ENCODE results near the gene SEPTIN2.
"Not testable (repeated sequence)": the region's sequence is repeated elsewhere in the genome, so short reads cannot be mapped to it uniquely, and the experiment has no call there.

The SEPTIN2 gene

DNA sequence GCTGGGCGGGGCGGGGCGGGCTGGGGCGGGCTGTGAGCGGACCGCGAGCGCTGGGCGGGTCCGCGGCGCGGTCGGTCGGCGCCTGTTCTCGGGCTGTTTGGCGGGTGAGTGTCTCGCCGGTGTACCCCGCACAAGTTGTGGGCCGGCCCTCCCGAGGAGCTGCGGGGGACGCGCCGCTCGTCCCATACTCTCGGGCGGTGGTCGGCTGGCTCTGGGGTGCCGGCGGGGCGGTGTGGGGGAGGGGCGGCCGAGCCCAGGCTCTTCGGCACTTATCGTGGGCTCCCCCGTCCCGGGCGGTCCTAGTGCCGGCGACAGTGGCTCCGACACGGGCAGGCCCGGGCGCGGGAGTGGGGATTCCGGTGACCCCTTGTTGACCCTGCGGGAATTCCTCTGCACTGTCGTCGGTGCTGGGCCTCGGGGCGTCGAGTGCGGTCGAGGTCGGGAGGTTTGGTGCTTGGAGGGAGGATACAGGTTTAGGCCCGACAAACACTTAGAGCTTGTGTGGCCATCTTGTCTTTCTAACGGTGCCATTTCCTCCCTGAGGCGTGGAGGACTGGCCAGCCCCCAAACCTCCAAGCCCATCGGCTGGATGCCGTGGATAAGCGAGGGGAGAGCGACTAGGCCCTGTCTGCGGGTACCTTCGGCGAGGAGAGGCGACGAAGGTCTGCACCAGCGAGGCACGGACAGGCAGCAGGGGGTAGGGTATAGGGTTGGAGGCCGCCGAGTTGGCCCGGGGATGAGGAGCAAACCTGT is at the start of gene SEPTIN2:
Gene SEPTIN2, plus strand, starts transcription at position 47 of the 753 bp plus-strand sequence. CDS start 8,308 bp downstream, outside the sequence.
- DNase-seq = peak; percentile 76

DNA sequence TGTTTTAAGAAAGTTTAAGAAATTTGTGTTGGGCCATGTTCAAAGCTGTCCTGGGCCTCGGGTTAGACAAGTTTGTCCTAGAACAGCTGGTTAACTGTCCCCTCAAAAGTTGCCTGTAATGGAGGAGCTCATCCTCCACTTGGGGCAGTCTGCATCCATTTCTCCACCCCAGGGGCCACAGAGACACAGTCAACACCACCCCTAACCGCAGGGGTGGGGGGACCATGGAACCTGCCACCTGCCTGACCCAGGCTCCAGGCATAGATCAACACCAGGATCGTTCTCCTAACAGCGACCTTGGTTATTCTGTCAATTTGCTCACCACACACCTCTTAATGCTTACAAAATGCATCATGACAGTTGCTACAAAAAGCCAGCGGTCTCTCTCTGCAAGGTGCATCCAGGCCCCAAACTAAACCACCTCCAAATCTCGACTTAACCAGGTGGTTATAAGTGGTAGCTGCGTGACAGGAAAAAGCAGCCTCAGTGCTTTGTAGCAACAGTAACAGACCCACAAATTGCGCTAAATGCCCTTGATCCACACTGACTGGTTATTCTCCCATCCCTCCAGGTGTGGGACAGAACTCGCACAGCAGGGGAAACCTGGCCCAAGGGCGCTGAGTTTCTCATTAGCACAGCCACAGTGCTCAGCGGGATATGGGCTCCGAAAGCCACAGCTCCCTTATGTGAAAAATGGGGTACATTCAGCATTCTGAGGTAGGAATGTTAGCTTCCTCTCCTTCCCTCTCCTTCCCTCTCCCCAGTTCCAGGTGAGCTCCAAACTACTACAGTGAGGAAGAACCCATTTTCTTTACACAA is 48.3 kb upstream of the SEPTIN2 start:
- no peak for DNase-seq

- no peak for DNase-seq
Measured at GRCh38 chr2:241268306-241268705, 47.4 kb upstream of the SEPTIN2 start.

GRCh38 chr2:241268716-241269445 is 46.8 kb upstream of the SEPTIN2 start:
- no peak for DNase-seq

DNA sequence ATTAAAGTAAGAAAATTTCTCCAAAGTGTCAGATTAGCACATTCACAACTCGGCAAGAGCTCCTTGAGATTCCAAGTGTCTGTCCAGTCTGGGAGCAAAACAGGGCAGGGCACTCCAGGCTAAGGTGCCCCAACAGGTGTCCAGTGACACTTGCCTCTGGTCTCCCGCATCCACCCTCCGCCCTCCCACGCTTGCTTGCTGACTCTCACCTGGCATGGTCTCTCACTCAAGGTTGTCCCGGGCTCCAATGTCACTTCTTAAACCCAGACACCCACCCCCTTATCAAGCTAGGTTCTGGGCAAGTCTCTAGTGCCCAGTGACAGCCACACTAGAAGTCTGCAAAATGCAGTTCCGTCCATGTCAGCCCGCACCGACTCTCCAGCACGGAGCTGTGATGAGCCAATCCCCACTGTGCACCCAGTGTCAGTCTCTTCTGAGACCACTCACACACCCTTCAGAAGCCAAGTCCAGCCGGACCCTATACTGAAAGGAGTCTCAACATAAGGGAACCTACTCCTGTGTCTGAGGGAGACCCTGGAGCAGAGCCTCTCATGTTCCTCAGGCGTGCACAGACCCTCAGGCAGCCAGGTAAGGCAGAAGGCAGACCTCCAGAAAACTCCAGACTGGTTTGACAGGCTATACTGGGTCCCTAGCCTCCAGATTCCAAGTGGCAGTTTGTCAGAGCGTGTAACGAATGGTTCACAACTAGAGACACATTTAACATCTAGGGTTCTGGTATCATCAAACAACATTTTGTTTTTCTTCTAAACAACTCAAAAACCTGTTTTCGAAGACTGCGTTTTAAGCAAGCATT is 45.8 kb upstream of the SEPTIN2 start:
- DNase-seq = no peak

GRCh38 chr2:241270531-241270930 is 45.2 kb upstream of the SEPTIN2 start:
- no peak for DNase-seq

DNA sequence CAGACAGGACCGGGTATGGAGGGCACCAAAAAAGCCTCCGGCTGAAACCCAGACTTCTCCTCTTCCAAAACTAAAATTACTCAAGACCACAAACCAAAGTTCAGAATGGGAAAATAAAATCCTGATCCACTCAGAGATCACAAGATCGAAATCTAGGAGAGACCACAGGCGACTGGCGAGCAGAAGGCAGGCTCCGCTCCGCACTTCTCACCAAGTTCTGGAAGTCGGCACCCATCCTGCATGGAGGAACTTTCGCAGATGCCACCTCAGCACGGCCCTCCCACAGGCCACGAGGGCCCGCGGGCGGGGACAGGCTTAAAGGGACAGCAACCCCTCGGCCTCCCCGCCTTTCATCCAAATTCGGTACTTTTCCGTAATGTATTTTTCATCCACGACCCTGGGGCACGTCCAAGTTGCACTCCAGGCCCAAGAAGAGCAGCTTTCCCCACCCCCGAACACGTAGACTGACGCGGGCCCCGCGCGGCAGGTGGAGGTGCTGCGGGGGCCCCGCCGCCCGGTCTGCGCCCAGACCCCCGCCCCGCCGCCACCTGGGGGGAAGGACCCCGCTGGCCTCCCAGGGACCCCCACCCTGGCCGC is 43.9 kb upstream of the SEPTIN2 start:
- peak; percentile 65 for DNase-seq

DNA sequence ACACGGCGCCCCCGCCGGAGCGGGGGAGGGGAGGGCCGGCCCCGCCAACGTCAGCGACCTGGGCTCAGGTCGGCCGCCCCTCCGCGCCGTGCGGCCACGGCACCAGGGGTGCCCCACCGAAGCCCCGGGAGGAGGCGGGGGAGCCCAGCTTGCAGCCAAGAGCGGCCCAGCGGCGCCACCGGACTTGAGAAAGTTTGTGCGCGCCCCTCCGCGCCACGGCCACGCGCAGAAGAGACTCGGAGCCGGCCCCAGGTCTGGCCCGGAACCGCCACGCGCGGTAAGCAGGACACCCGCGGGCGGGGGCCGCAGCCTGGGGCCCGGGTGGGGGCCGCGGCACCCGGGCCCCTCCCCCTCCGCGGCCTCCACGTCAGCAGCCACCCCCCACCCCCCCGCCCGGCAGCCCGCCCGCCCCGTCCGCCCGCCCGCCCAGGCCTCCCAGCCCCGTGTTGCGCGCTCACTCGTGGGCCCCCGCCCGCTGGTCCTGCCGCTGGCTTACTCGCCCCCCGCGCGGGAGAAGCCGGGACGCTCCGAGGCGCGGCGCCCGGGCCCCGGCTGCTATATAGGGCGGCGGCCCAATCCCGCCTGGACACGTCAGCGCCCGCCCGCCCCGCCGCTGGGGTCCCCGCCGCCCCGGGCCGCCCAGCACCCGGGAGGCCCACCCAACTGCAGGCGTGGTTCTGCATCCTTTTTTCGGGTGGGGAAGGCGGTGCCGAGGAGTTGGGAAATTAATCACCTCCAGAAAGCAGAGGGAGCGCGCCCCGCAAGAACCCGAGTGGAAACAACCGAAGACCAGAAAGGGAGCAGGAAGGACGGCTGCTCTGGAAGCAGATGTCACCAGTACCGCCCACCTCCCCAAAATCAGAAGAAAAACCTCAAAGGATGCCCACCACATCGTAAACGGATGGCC is 43.2 kb upstream of the SEPTIN2 start:
- peak; percentile 54 for DNase-seq

- no peak for DNase-seq
Measured at GRCh38 chr2:241273210-241274020, 42.3 kb upstream of the SEPTIN2 start.

DNA sequence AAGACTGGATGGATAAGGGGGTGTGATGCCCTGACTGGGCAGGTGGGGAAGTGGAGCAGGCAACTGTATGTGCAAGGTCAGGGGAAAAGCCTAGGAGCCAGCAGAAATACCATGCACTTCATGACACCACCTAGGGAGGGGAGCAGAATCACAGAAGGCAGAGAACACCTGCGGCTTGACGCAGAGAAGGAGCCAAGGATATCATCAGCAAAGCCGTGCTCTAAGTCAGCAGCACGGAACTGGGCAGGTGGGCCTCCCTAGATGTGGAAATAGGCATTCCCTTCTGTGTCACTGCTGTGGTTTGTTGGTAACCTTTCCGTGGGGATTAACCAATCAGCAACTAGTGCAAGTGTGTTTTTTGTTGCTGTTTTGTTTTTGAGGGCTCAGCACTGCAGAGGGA is 41.6 kb upstream of the SEPTIN2 start:
- no peak for DNase-seq

GRCh38 chr2:241275504-241275903 is 40.2 kb upstream of the SEPTIN2 start:
- DNase-seq = no peak

- no peak for DNase-seq
Measured at GRCh38 chr2:241275910-241276309, 39.8 kb upstream of the SEPTIN2 start.

DNA sequence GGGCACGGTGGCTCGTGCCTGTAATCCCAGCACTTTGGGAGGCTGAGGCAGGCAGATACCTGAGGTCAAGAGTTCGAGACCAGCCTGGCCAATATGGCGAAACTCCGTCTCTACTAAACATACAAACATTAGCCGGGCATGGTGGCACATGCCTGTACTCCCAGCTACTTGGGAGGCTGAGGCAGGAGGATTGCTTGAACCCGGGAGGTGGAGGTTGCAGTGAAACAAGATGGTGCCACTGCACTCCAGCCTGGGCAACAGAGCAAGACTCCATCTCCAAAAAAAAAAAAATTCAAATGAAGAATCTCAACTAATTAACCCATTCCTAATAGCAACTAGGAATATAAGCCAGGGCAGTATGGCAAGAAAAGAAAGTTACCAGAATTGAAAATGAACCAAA is 37.4 kb upstream of the SEPTIN2 start:
- DNase-seq = not testable (repeated sequence)

DNA sequence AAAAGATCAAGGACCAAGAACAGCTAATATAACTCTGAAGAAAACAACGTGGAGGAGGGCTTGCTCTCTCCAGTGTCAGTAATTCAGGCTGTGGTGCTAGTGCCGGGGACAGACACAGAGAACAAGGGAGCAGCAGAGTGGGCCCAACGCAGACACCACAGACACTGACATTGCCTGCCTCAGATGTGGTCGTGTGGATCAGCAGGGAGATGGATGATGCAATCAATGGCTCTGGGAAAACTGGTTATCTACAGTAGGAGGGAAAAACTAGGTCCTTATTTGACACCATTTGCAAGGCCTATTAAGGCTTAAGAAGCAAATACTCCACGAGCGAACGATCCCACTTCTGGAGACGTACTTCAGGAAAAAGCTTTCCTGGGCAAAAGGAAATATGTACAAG is 36.3 kb upstream of the SEPTIN2 start:
- DNase-seq = no peak

DNA sequence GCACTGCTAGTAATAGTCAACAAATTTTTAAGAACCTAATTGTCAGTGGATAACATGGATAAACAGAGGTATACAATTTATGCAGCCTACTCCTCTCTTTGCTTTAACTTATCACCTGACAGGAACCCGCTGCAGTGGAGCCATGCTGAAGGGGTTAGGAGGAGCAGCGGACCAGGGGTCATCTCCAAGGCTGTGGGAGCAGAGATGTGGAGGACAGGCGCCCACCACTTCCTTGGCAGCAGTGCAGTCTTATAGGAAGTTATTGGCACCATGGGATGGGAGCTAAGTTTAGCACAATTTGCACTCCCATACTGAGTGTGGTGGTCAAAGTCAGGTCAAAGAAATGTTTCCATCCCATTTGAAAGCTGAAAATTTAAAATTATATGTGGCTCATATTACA is 35.9 kb upstream of the SEPTIN2 start:
- no peak for DNase-seq

DNA sequence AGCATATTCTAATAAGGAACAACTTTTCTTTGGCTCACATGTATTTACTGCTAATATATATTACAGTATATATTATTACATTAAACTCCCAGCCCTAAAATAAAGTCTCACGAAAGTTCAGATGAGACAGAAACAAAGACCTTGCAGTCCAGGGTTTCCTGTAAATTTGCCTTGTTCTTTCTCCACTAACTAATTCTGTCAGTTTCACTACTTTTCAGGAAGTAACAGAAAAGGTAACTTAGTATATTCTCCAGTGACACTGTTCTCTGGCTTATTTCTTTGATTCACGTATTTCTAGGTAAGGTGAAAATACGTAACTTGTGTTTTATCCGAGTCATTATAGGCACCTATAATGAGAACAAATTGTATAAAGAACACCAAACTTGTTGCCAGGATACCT is 35.4 kb upstream of the SEPTIN2 start:
- DNase-seq = no peak

DNA sequence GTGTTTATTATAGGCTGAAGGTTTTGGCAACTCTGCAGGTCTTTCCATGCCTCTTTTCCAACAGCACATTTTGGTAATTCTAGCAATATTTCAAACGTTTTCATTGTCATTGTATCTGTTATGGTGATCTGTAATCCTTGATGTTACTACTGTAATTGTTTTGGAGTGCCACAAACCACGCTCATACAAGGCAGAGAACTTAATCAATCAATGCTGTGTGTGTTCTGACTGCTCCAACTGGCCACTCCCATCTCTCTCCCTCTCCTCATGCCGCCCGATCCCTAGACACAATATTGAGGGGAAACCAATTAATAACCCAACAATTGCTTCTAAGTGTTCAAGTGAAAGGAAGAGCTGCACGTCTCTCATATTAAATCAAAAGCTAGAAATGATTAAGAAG is 33.2 kb upstream of the SEPTIN2 start:
- no peak for DNase-seq

- no peak for DNase-seq
Measured at GRCh38 chr2:241285596-241285995, 30.1 kb upstream of the SEPTIN2 start.

GRCh38 chr2:241286348-241287090 is 29.2 kb upstream of the SEPTIN2 start:
- no peak for DNase-seq
